GM19043 (cell line): ENCODE data around the gene TSEN2.
"Not testable (repeated sequence)": the region's sequence is repeated elsewhere in the genome, so short reads cannot be mapped to it uniquely, and the experiment has no call there.

Experiments
- ATAC-seq: cut with Tn5 transposase; IDR thresholded peaks from one replicate; pipeline ENCODE4 v1.9.1; 2021; ENCODE audit warnings: low read depth; ENCODE audit not compliant: unreplicated experiment

Gene TSEN2

GRCh38 chr3:12484198-12484982 lies at the start of gene TSEN2:
Gene TSEN2 (plus strand): TSS chr3:12484480. CDS start chr3:12489801, 5,321 bp downstream.
- ATAC-seq = peak; percentile 84

DNA sequence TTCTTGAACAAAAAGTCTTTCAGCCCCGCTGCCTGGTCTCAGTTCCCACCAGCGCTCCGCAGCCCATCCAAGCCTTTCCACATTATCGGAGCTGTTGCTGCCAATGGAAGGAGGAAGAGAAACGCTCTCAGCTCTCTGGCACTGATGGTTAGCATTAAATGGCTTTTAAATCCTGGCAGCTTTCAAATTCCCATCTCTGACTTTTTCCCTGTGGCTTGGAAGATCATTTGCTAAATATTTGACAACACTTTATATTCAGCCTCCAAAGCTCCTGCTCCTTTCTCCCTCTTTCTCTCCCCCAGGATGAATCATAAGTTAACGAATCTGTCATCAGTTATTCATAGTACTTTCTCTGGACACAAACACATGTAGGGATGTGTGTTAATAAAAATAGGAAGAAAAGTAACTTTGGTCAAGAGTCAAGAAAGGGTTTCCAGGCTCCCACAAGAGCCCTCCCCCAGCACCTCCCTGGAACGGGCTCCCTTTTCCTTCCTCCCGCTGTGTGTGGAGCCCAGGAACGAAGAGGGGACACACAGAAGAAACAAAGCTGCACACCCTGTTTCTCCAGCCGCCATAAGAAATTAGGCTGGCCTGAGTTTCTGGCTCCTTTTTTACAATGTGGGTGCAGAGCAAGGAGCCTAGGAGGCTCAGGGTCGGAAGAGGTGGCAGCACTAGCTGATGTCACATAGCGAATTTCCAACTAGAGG lies 47.6 kb upstream of the TSEN2 start:
- ATAC-seq = no peak

- no peak for ATAC-seq
Measured at GRCh38 chr3:12437221-12437605, 47.1 kb upstream of the TSEN2 start.

DNA sequence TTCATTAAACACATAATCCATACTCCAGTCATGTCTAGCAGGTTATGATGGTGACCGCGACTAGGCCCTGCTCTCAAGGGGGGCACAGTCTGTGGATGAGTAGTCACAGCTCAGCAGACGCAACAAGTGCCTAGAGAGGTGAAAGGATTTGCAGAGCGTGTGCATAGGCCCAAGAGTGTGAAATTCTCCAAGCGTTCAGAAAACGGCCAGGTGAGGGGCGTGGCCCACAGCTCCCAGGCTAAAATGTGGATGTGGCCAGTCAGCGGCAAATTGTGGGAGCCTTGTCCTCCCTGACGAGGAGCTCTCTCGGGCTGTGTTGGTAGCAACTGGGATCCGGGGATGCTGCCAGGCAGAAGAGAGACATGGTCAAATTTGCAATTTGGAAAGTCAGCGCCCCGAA lies 46.4 kb upstream of the TSEN2 start:
- no peak for ATAC-seq

- no peak for ATAC-seq
Measured at GRCh38 chr3:12438318-12438717, 46.0 kb upstream of the TSEN2 start.

GRCh38 chr3:12439161-12439940 lies 44.9 kb upstream of the TSEN2 start:
- no peak for ATAC-seq

- ATAC-seq = no peak
Measured at GRCh38 chr3:12440927-12441714, 43.2 kb upstream of the TSEN2 start.

DNA sequence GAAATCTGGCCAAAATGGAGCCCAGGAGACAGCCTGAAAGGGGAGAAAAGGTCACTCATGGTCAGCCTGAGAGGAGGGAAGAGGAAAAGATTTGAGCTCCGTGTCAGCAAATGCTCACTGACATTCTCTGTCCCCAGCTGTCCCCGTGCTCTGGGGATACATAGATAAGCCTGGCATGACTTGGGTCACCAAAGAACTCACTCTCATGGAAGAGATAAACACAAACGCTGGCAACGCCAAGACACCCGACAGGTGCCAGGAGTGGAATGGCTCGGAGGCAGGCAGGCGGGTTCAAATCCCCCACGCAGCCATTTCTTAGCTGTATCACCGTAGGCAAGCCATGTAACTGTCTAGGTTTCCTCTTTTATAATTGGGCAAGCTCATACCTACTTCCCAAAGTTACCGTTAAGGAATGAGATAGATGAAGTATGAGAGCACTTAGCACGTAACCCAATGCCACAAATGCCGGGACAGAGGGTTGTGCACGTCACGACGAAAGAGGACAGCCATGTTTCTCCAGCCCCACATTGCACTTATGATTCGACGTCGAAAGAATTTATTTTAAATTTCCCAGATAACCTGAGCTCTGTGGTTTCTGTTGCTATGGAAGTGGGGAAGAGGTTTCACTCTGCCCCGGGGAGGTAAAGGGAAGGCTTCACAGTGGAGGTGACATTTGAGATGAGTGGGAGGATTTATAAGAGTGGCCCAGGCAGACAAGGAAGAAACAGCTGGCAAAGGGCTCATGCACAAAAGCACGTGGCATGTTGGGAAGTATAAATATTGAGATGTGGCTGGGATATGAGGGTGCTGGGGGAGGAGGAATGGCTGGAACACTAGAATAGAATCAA lies 41.4 kb upstream of the TSEN2 start:
- no peak for ATAC-seq

DNA sequence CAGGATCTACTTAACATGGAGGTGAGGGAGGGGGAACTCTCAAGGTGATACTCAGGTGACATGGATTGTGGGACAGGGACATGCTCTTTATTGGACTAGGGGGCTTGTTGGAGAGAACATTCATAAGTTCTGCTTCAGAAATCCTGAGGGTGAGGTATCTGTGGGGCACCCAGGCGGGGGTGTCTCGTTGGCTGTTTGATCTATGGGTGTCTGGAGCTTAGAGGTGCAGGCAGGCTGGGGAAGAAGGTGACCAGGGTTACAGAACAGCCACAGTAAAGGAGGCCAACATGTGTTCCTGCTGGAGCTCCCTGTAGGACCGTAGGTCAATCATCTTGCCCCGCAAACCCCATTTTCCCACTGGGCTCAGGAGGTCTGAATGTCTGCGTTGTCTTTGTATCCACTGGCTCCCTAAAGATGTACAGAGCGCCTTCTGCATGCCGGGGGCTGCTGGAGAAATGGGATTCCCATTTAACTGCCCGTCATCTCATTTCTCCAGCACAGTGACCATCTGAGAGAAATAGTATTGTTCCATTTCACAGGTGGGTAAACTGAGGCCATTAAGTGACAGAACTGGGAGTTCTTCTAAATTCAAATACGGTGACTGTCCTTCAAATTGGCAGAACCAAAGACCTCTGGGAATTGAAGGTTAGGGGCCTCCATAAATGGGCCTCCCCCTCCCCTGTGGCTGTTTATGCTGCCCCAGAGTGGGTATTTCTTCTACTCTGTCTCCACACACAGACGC lies 40.3 kb upstream of the TSEN2 start:
- no peak for ATAC-seq

GRCh38 chr3:12444582-12445471 lies 39.5 kb upstream of the TSEN2 start:
- no peak for ATAC-seq

DNA sequence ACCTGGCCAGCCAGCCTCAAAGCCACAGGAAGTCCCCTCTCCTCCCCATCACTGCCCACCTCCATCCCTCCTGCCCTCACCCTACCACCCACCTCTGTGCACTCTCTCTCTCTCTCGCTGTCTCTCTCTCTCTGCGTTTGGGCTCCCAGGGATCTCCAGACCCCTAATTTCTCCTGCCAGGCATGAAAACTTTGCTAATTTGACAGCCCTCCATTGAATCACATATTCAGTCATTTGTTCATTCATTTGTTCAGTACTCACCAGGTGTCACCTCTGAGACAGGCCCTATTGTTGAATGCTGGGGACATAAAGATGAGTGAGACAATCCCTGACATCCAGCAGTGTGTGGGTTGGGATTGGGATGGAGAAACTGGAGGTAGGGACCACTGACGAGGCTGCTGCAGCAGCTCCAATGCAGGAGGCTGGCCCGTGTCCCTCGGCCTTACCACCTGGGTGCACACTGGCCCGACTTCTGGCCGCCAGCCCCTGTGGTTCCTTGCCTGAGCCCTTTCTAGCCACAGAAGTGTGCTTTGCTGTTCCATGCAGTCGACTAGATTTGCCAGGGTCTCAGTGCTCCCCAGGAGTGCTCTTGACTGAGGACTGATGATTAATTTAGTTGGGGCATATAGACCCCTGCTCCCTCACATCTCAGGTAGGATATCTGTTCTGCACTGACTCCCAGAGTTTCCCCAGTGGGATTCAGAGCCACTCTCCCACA lies 38.6 kb upstream of the TSEN2 start:
- no peak for ATAC-seq

- no peak for ATAC-seq
Measured at GRCh38 chr3:12446298-12446697, 38.0 kb upstream of the TSEN2 start.

- no peak for ATAC-seq
Measured at GRCh38 chr3:12447075-12447474, 37.2 kb upstream of the TSEN2 start.

- not testable (repeated sequence) for ATAC-seq
Measured at GRCh38 chr3:12448404-12449202, 35.7 kb upstream of the TSEN2 start.

GRCh38 chr3:12449889-12450682 lies 34.2 kb upstream of the TSEN2 start:
- no peak for ATAC-seq

- ATAC-seq = no peak
Measured at GRCh38 chr3:12451481-12451880, 32.8 kb upstream of the TSEN2 start.
